Activated CD4-positive, alpha-beta T cell treated with anti-CD3 and anti-CD28 coated beads, Interleukin-2, amount 50 U/mL, for 48 hours (primary cell): ENCODE measurements around the gene ALDH1L2.

Experiments
- DNase-seq, 2 experiments: peaks; one replicate each; pipeline ENCODE4 v3.0.0-alpha.2; 2020

The ALDH1L2 gene

GRCh38 chr12:104975587-104976343 is 108.5 kb downstream of the ALDH1L2 start:
- no peak for DNase-seq

- DNase-seq: no peak
These were observed 109.5 kb downstream of the ALDH1L2 start for GRCh38 chr12:104974626-104975290.

- DNase-seq: no peak
These were observed 111.0 kb downstream of the ALDH1L2 start for GRCh38 chr12:104973250-104973649.

GRCh38 chr12:104971306-104971705 is 113.0 kb downstream of the ALDH1L2 start:
- DNase-seq: no peak
